IMR-90 (cell line): Measurements from ENCODE around the gene DDA1. TPM values are rescaled to one million over a fixed set of nuclear protein-coding genes. Genes with fewer than 3 reads are reported as not detected.

Experiments
- ATAC-seq: fragments of 200-7000 bp; cut with Tn5 transposase; 2 replicates; pipeline ENCODE4 v1.9.1; 2020; ENCODE audit warnings: low read depth, mild to moderate bottlenecking, moderate library complexity
- BruUV-seq: library from RNA; stranded (reverse); fragments of 400-500 nt; replicated peaks from 2 replicates; lab custom pipeline; 2021; lab: Mats Ljungman, UMichigan
- CTCF ChIA-PET: fragments of 300-600 bp; formaldehyde crosslinking; extraction: SDS; loops from one replicate; lab custom pipeline; 2021; ENCODE audit warnings: antibody characterized with exemption; lab: Yijun Ruan, JAX
- POLR2A ChIA-PET: fragments of 300-600 bp; sonication (Branson Sonifier 250); formaldehyde crosslinking; loops from one replicate; lab custom pipeline; 2022; ENCODE audit warnings: antibody characterized with exemption; ENCODE audit not compliant: unreplicated experiment; lab: Charles Lee
- DNase-seq: peaks from one replicate; pipeline ENCODE4 v3.0.0; 2013
- H2AFZ ChIP-seq: replicated peaks from 2 replicates; pipeline ENCODE3; 2013; ENCODE audit warnings: low read length, mild to moderate bottlenecking; ENCODE audit not compliant: poor library complexity
- H2AK5ac ChIP-seq: 2 replicates; pipeline ENCODE4 v1.6.1; 2013; ENCODE audit warnings: low read depth, low read length, inconsistent platforms
- H2AK9ac ChIP-seq: replicated peaks from 2 replicates; pipeline ENCODE3; 2013; ENCODE audit warnings: mild to moderate bottlenecking, low read depth, low read length, moderate library complexity; ENCODE audit not compliant: poor library complexity
- H2BK120ac ChIP-seq: 2 replicates; pipeline ENCODE4 v1.6.1; 2013; ENCODE audit warnings: low read depth, low read length, inconsistent platforms
- H2BK15ac ChIP-seq: 3 replicates; pipeline ENCODE4 v1.6.1; 2013; ENCODE audit warnings: low read depth, low read length, inconsistent platforms
- H2BK20ac ChIP-seq: 2 replicates; pipeline ENCODE4 v1.6.1; 2013; ENCODE audit warnings: low read depth, mild to moderate bottlenecking, inconsistent platforms, low read length, moderate library complexity
- H2BK5ac ChIP-seq: 2 replicates; pipeline ENCODE4 v1.6.1; 2013; ENCODE audit warnings: mild to moderate bottlenecking, low read depth, low read length, inconsistent platforms; ENCODE audit not compliant: poor library complexity, severe bottlenecking
- H3K14ac ChIP-seq: replicated peaks from 2 replicates; pipeline ENCODE4 v1.6.1; 2013; ENCODE audit warnings: low read depth, low read length, inconsistent platforms
- H3K18ac ChIP-seq: 2 replicates; pipeline ENCODE4 v1.6.1; 2013; ENCODE audit warnings: low read depth, low read length, control low read depth
- H3K23ac ChIP-seq: 2 replicates; pipeline ENCODE4 v1.6.1; 2013; ENCODE audit warnings: low read depth, low read length, inconsistent platforms
- H3K27ac ChIP-seq: 2 replicates; pipeline ENCODE4 v1.5.1; 2013; ENCODE audit warnings: mild to moderate bottlenecking, control low read depth, low read length; ENCODE audit not compliant: insufficient read depth
- H3K27me3 ChIP-seq: 2 replicates; pipeline ENCODE4 v1.6.1; 2013; ENCODE audit warnings: low read length; ENCODE audit not compliant: control insufficient read depth, insufficient read depth
- H3K36me3 ChIP-seq: 2 replicates; pipeline ENCODE4 v1.6.1; 2013; ENCODE audit warnings: low read length, mixed read lengths; ENCODE audit not compliant: control insufficient read depth, insufficient read depth
- H3K4ac ChIP-seq: 2 replicates; pipeline ENCODE4 v1.6.1; 2013; ENCODE audit warnings: low read depth, low read length, inconsistent platforms
- H3K4me1 ChIP-seq: 2 replicates; pipeline ENCODE4 v1.6.1; 2013; ENCODE audit warnings: low read length, mixed read lengths; ENCODE audit not compliant: control insufficient read depth, insufficient read depth
- H3K4me2 ChIP-seq: 2 replicates; pipeline ENCODE4 v1.6.1; 2013; ENCODE audit warnings: low read depth, mild to moderate bottlenecking, control low read depth, low read length, moderate library complexity
- H3K4me3 ChIP-seq: 2 replicates; pipeline ENCODE4 v1.5.1; 2013; ENCODE audit warnings: low read depth, mild to moderate bottlenecking, control low read depth, low read length, moderate library complexity; ENCODE audit not compliant: insufficient read depth
- H3K56ac ChIP-seq: 2 replicates; pipeline ENCODE4 v1.6.1; 2013; ENCODE audit warnings: low read length, inconsistent platforms; ENCODE audit not compliant: insufficient read depth; ENCODE audit errors: extremely low read depth
- H3K79me1 ChIP-seq, 2 experiments: 2 replicates each; pipeline ENCODE4 v1.6.1; 2013; ENCODE audit warnings: low read length in 2 of 2, inconsistent platforms in 1 of 2, low read depth in 1 of 2
- H3K9ac ChIP-seq: 2 replicates; pipeline ENCODE4 v1.6.1; 2013; ENCODE audit warnings: low read depth, low read length, control low read depth
- H3K9me1 ChIP-seq: 2 replicates; pipeline ENCODE4 v1.6.1; 2013; ENCODE audit warnings: low read length, inconsistent platforms; ENCODE audit not compliant: insufficient read depth
- H3K9me3 ChIP-seq: 2 replicates; pipeline ENCODE4 v1.6.1; 2013; ENCODE audit warnings: low read length; ENCODE audit not compliant: control insufficient read depth, insufficient read depth
- H4K20me1 ChIP-seq: 2 replicates; pipeline ENCODE4 v1.6.1; 2013; ENCODE audit warnings: low read length, inconsistent platforms; ENCODE audit not compliant: insufficient read depth
- H4K5ac ChIP-seq: 2 replicates; pipeline ENCODE4 v1.6.1; 2013; ENCODE audit warnings: mild to moderate bottlenecking, low read depth, low read length, control low read depth
- H4K8ac ChIP-seq, 2 experiments: 2 replicates each; pipeline ENCODE4 v1.6.1; 2013; ENCODE audit warnings: low read depth in 2 of 2, low read length in 2 of 2, control low read depth in 1 of 2, inconsistent platforms in 1 of 2
- H4K91ac ChIP-seq: 2 replicates; pipeline ENCODE4 v1.6.1; 2013; ENCODE audit warnings: low read depth, low read length, inconsistent platforms; ENCODE audit not compliant: insufficient read depth
- CTCF ChIP-seq: conservative IDR thresholded peaks from 2 replicates; pipeline ENCODE4 v1.5.1; 2012; ENCODE audit warnings: mild to moderate bottlenecking, low read depth, low read length, improper control_type of control experiment
- MAFK ChIP-seq: IDR thresholded peaks from 2 replicates; pipeline ENCODE4 v1.6.1; 2012; ENCODE audit warnings: low read depth, low read length, improper control_type of control experiment
- MAZ ChIP-seq: IDR thresholded peaks from 2 replicates; pipeline ENCODE4 v1.6.1; 2012; ENCODE audit warnings: low read depth, mild to moderate bottlenecking, low read length, improper control_type of control experiment, moderate library complexity, borderline replicate concordance
- MXI1 ChIP-seq: IDR thresholded peaks from 2 replicates; pipeline ENCODE4 v1.6.1; 2012; ENCODE audit warnings: low read depth, mild to moderate bottlenecking, low read length, moderate library complexity, borderline replicate concordance
- RAD21 ChIP-seq: IDR thresholded peaks from 2 replicates; pipeline ENCODE4 v1.6.1; 2012; ENCODE audit warnings: low read length, improper control_type of control experiment
- SMC3 ChIP-seq: fragments of 150-350 bp; IDR thresholded peaks from 2 replicates; pipeline ENCODE4 v1.6.1; 2016; ENCODE audit warnings: low read depth, mild to moderate bottlenecking, antibody characterized with exemption, low read length, moderate library complexity
- WGBS, 2 experiments: methylation state at CpG; one replicate each; pipeline versions ENCODE4 v1.1.5 to v1.1.7; 2013; ENCODE audit warnings: missing lambda C conversion rate in 2 of 2; ENCODE audit not compliant: insufficient read length in 1 of 2; ENCODE audit errors: extremely low coverage in 2 of 2; 5-methylcytosine and 5-hydroxymethylcytosine counted together
- dilution Hi-C: fragments of 300-500 bp; cut with HindIII; formaldehyde crosslinking; loops from one replicate; pipeline ENCODE4 v1.14.3; 2018; ENCODE audit warnings: low sequenced_read_pairs; ENCODE audit not compliant: unreplicated experiment
- in situ Hi-C: fragments of 300-500 bp; cut with MboI; formaldehyde crosslinking; loops from 3 replicates; pipeline ENCODE4 v1.14.3; 2019; ENCODE audit warnings: low sequenced_read_pairs, inconsistent platforms, mixed read lengths
- intact Hi-C: fragments of 100-400 bp; cut with micrococcal nuclease; formaldehyde crosslinking; loops from 2 replicates; pipeline ENCODE4 v1.10.0; 2022
- polyA plus RNA-seq, 3 experiments: library from polyadenylated mRNA; depleted of rRNA; stranded (reverse); fragments of >200 nt; gene quantifications; 2 replicates each; pipeline ENCODE4 v1.2.3, GENCODE V29; 2012; ENCODE audit warnings: low replicate concordance in 1 of 3
- total RNA-seq: library from RNA; depleted of rRNA; stranded (reverse); fragments of >200 nt; gene quantifications from 2 replicates; pipeline ENCODE4 v1.2.3, GENCODE V29; 2012

The DDA1 gene
- total and polyA plus RNA-seq, 2 of the 4 experiments (the other 2 are of a cell fraction): 33.7 to 87.2 TPM

GRCh38 chr19:17282488-17283125 lies 26.8 kb upstream of the DDA1 start:
- no TSS peak for BruUV-seq
- in situ Hi-C loops: loop anchor here (10.0 kb wide), 1 partner anchor 78 kb away; no protein-coding TSS in a partner anchor
- Histone ChIP-seq H3K9me1 (no peaks in the 10 kb centered on the region), H2BK20ac (no peak overlapping the region), H3K23ac (no peak overlapping the region), H3K18ac (no peak overlapping the region), H3K9me3 (no peaks in the 10 kb centered on the region), H4K5ac (no peak overlapping the region), H4K8ac (peak overlapping the region in 1 of 2 experiments; percentile 6; a peak in 1 of 4 replicates), H2BK15ac (no peak overlapping the region), H3K79me1 (no peaks in the 10 kb centered on the region), H4K20me1 (no peaks in the 10 kb centered on the region), H3K4me3 (peak overlapping the region; percentile 32), H2BK120ac (no peak overlapping the region), H2AK9ac (peak overlapping the region; percentile 62), H3K27me3 (no peaks in the 10 kb centered on the region), H2BK5ac (no peak overlapping the region), H3K4me1 (no peaks in the 10 kb centered on the region), H3K27ac (no peak overlapping the region), H3K56ac (no peak overlapping the region), H3K4ac (no peak overlapping the region; the same call in 1 of the 2 replicates), H4K91ac (no peak overlapping the region), H3K9ac (no peak overlapping the region), H3K4me2 (peak overlapping the region; percentile 71), H2AK5ac (no peak overlapping the region), H3K14ac (0 out of 2 replicates have a peak overlapping the region, but pooled peaks have one; percentile 40), H3K36me3 (peaks cover 6% of the 10 kb centered on the region), H2AFZ (peak overlapping the region; percentile 79)
- 6% methylated on average over 30 of the region's 45 CpGs; no CpG with 5 or more reads in 1 of the 2 experiments for WGBS, 2 experiments
- dilution Hi-C loops: no loop called here
- intact Hi-C loops: loop anchor here (1.0 to 10.0 kb wide), 4 partner anchors 77 to 508 kb away; no protein-coding TSS in a partner anchor
- DNase-seq (peak; percentile 62), ATAC-seq (peak; percentile 96)
- POLR2A ChIA-PET: no interaction called here
- TF ChIP-seq CTCF: peak; percentile 91
- peak; percentile 66; the same call in 1 of the 2 replicates for TF ChIP-seq MAZ
- TF ChIP-seq MXI1: no peak
- peak; percentile 89 for TF ChIP-seq RAD21
- peak; percentile 70 for TF ChIP-seq SMC3
- TF ChIP-seq MAFK: no peak
- CTCF ChIA-PET: interaction anchor here (1.2 kb wide), 1 partner anchor 48 kb away, joined by 3 read pairs; no protein-coding TSS in a partner anchor
